Stimulated activated CD8-positive, alpha-beta memory T cell treated with anti-CD3 and anti-CD28 coated beads, Interleukin-7, amount 100 ng/mL, for 48 hours (primary cell): Measurements from ENCODE around the gene NABP2.
"Not testable (repeated sequence)": the region's sequence is repeated elsewhere in the genome, so short reads cannot be mapped to it uniquely, and the experiment has no call there.

Source experiments
- DNase-seq, 2 donors: peaks; one replicate each; pipeline ENCODE4 v3.0.0-alpha.2; 2020; ENCODE audit warnings: low read depth in 1 of 2; ENCODE audit errors: extremely low read depth in 1 of 2

NABP2 gene

DNA sequence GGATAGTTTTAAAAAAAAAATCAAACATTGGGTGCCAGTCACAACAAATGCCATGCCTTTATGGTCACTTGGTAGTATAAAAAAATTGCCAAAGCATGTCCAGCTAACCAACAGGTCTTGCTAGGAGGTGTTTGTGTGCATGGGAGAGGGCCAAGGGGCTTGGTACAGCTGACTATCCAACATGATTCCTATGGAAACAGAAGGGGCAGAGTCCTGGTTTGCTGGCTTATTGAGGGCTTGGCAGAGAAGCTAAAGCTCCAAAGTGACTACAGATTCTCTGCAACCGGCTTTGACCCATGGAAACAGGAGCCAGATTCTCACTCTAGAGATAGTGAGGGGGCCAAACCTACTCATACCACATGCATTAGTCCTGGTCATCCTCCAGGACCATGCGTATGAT, 48.3 kb downstream of the NABP2 start:
- DNase-seq, result not testable (repeated sequence)

DNA sequence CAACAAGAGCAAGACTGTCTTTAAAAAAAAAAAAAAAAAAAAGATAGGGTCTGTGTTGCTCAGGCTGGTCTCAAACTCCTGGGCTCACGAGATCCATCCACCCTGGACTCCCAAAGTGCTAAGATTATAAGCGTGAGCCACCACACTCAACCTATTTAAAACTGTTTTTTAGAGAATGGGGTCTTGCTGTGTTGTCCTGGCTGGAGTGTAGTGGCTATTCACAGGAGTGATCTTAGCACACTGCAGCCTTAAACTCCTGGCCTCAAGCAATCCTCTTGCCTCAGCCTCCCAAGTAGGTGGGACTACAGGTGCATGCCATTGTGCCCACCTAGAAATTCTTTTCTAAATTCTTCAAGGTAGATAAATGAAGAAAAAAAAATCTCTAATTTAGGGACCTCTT, 50.2 kb downstream of the NABP2 start:
- DNase-seq, result no peak

DNA sequence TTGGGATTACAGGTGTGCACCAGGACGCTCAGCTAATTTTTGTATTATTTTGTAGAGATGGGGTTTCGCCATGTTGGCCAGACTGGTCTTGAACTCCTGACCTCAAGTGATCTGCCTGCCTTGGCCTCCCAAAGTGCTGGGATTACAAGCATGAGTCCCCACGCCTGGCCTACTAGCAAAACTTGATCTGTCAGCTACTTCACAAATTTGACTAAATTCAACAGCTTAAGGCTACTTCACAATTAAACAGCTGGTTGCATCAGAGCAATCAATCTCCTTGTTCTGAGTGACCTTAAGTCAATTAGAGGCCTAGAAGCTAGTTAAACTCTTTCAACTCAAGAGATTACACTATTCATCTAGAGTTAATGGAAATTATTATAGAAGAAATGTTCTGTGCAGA, 54.8 kb downstream of the NABP2 start:
- DNase-seq, result no peak
